Keratinocyte (primary cell): ENCODE results near the gene SERP2.

Experiments
- CTCF ChIP-seq, 3 experiments: IDR thresholded peaks in 1 of 3; conservative IDR thresholded peaks in 1 of 3; optimal IDR thresholded peaks in 1 of 3; 2 replicates in 2 of 3; 3 replicates in 1 of 3; pipeline versions ENCODE3 to v1.5.1; 2011; ENCODE audit warnings: low read length in 3 of 3, mild to moderate bottlenecking in 3 of 3, moderate library complexity in 2 of 3, control low read depth in 1 of 3, inconsistent platforms in 1 of 3; ENCODE audit not compliant: insufficient read depth in 2 of 3; ENCODE audit errors: extremely low read depth in 1 of 3
- EZH2 ChIP-seq: IDR thresholded peaks from one replicate; pipeline ENCODE4 v1.6.1; 2012; ENCODE audit warnings: inconsistent platforms, mild to moderate bottlenecking, low read length, moderate library complexity

- TF ChIP-seq CTCF (optimal IDR thresholded peaks at IDR 0.05 in 1 of 3, IDR thresholded peaks at IDR 0.05 in 1 of 3, conservative IDR thresholded peaks at IDR 0.05 in 1 of 3; ENCODE audit: extremely low read depth in 1 of 3, insufficient read depth in 2 of 3, low read length in 3 of 3) (no peak), EZH2 (no peak)
Observed at GRCh38 chr13:44435919-44436510, 62.4 kb downstream of the SERP2 start.
